ENCODE measurements around the gene PTGR2. TPM values are rescaled to one million over a fixed set of nuclear protein-coding genes. Genes with fewer than 3 reads are reported as not detected.

PTGR2 gene
- total and polyA plus RNA-seq, 2 donors (not counting 1 experiment from before 2014, with no cell fraction given): 1.2 to 4.5 TPM

GRCh38 chr14:73818821-73819220, 32.8 kb upstream of the PTGR2 start:
- H3K4me3 ChIP-seq (ENCODE audit: control extremely low read depth in 1 of 5, extremely low read depth in 1 of 5, insufficient read depth in 1 of 5, low read depth in 2 of 5, low read length in 4 of 5): no peak overlapping the region
- CTCF ChIA-PET: interaction anchor here (2.9 kb wide), 1 partner anchor 90 kb away, joined by 11 read pairs; no protein-coding TSS in a partner anchor
- no peak overlapping the region for H2AFZ ChIP-seq (ENCODE audit: insufficient read depth, low read depth, low read length, poor library complexity, severe bottlenecking)
- TF ChIP-seq EZH2 (IDR thresholded peaks at IDR 0.05; ENCODE audit: borderline replicate concordance, insufficient read depth, low read depth, low read length, poor library complexity, severe bottlenecking) (no peak), CTCF (IDR thresholded peaks at IDR 0.05) (no peak)
- Mint-ChIP-seq H3K9me3 (ENCODE audit: insufficient read depth) (no peaks in the 10 kb centered on the region), H3K4me1 (peaks cover 6% of the 10 kb centered on the region), H3K27ac (no peak overlapping the region), H3K27me3 (no peaks in the 10 kb centered on the region), H3K4me3 (no peak overlapping the region)
- no peaks in the 10 kb centered on the region for H4K20me1 ChIP-seq (ENCODE audit: control insufficient read depth, insufficient read depth, low read length, poor library complexity, severe bottlenecking)
- no peaks in the 10 kb centered on the region for H3K27me3 ChIP-seq (replicated peaks in 1 of 4; ENCODE audit: control extremely low read depth in 1 of 4, control insufficient read depth in 3 of 4, insufficient read depth in 4 of 4, low read length in 3 of 4)
- no peak overlapping the region for H3K4me2 ChIP-seq (replicated peaks; ENCODE audit: low read depth, low read length, poor library complexity, severe bottlenecking)
- 96% methylated on average over 7 of the region's 9 CpGs for WGBS (ENCODE audit: insufficient coverage)
- DNase-seq: no peak
- H3K27ac ChIP-seq (ENCODE audit: low read length in 2 of 2): no peak overlapping the region
- POLR2A ChIA-PET: interaction anchor here (0.6 to 0.7 kb wide), 2 partner anchors 23 to 188 kb away, joined by 3 to 5 read pairs; no protein-coding TSS in a partner anchor
- no peaks in the 10 kb centered on the region for H3K79me2 ChIP-seq (ENCODE audit: control insufficient read depth, insufficient read depth, low read length)
- no peaks in the 10 kb centered on the region for H3K4me1 ChIP-seq (ENCODE audit: control insufficient read depth in 2 of 2, insufficient read depth in 2 of 2, low read length in 2 of 2)
- no peaks in the 10 kb centered on the region for H3K36me3 ChIP-seq (replicated peaks in 1 of 2; ENCODE audit: control extremely low read depth in 1 of 2, control insufficient read depth in 1 of 2, extremely low read depth in 1 of 2, insufficient read depth in 2 of 2, low read length in 1 of 2)
- H3K9ac ChIP-seq (ENCODE audit: low read length): no peak overlapping the region
- no peaks in the 10 kb centered on the region for H3K9me3 ChIP-seq (ENCODE audit: control extremely low read depth in 1 of 3, control insufficient read depth in 2 of 3, insufficient read depth in 1 of 3, low read length in 2 of 3)
- no peak for ATAC-seq (ENCODE audit: low read depth)
- intact Hi-C loops (cut with micrococcal nuclease): no loop called here

- Histone ChIP-seq H3K4me2 (replicated peaks; ENCODE audit: low read depth, low read length, poor library complexity, severe bottlenecking) (no peak overlapping the region), H2AFZ (ENCODE audit: insufficient read depth, low read depth, low read length, poor library complexity, severe bottlenecking) (no peak overlapping the region), H3K4me3 (ENCODE audit: control extremely low read depth in 1 of 5, extremely low read depth in 1 of 5, insufficient read depth in 1 of 5, low read depth in 2 of 5, low read length in 4 of 5) (no peak overlapping the region), H3K4me1 (ENCODE audit: control insufficient read depth in 2 of 2, insufficient read depth in 2 of 2, low read length in 2 of 2) (no peaks in the 10 kb centered on the region), H3K27me3 (replicated peaks in 1 of 4; ENCODE audit: control extremely low read depth in 1 of 4, control insufficient read depth in 3 of 4, insufficient read depth in 4 of 4, low read length in 3 of 4) (no peaks in the 10 kb centered on the region), H3K9me3 (ENCODE audit: control extremely low read depth in 1 of 3, control insufficient read depth in 2 of 3, insufficient read depth in 1 of 3, low read length in 2 of 3) (no peaks in the 10 kb centered on the region), H4K20me1 (ENCODE audit: control insufficient read depth, insufficient read depth, low read length, poor library complexity, severe bottlenecking) (no peaks in the 10 kb centered on the region), H3K36me3 (replicated peaks in 1 of 2; ENCODE audit: control extremely low read depth in 1 of 2, control insufficient read depth in 1 of 2, extremely low read depth in 1 of 2, insufficient read depth in 2 of 2, low read length in 1 of 2) (no peaks in the 10 kb centered on the region), H3K9ac (ENCODE audit: low read length) (no peak overlapping the region), H3K27ac (ENCODE audit: low read length in 2 of 2) (no peak overlapping the region), H3K79me2 (ENCODE audit: control insufficient read depth, insufficient read depth, low read length) (no peaks in the 10 kb centered on the region)
- Mint-ChIP-seq H3K27ac (no peak overlapping the region), H3K4me1 (no peaks in the 10 kb centered on the region), H3K27me3 (no peaks in the 10 kb centered on the region), H3K4me3 (no peak overlapping the region), H3K9me3 (ENCODE audit: insufficient read depth) (no peaks in the 10 kb centered on the region)
- intact Hi-C loops (cut with micrococcal nuclease): no loop called here
- 100% methylated on average over 2 of the region's 3 CpGs for WGBS (ENCODE audit: insufficient coverage)
- TF ChIP-seq CTCF (IDR thresholded peaks at IDR 0.05): no peak
- TF ChIP-seq EZH2 (IDR thresholded peaks at IDR 0.05; ENCODE audit: borderline replicate concordance, insufficient read depth, low read depth, low read length, poor library complexity, severe bottlenecking): no peak
- POLR2A ChIA-PET: no interaction called here
- no peak for ATAC-seq (ENCODE audit: low read depth)
- no peak for DNase-seq
- CTCF ChIA-PET: interaction anchor here (13.1 kb wide), 1 partner anchor 91 kb away, joined by 299 read pairs; no protein-coding TSS in a partner anchor
Observed at GRCh38 chr14:73820631-73821030, 31.0 kb upstream of the PTGR2 start.
